DMS53 (cell line): Measurements from ENCODE around the gene BCL2.
"Not testable (repeated sequence)": the region's sequence is repeated elsewhere in the genome, so short reads cannot be mapped to it uniquely, and the experiment has no call there.

Source experiments
- DNase-seq: peaks from one replicate; lab custom pipeline; 2025; lab: John Stamatoyannopoulos, UW

Gene BCL2

DNA sequence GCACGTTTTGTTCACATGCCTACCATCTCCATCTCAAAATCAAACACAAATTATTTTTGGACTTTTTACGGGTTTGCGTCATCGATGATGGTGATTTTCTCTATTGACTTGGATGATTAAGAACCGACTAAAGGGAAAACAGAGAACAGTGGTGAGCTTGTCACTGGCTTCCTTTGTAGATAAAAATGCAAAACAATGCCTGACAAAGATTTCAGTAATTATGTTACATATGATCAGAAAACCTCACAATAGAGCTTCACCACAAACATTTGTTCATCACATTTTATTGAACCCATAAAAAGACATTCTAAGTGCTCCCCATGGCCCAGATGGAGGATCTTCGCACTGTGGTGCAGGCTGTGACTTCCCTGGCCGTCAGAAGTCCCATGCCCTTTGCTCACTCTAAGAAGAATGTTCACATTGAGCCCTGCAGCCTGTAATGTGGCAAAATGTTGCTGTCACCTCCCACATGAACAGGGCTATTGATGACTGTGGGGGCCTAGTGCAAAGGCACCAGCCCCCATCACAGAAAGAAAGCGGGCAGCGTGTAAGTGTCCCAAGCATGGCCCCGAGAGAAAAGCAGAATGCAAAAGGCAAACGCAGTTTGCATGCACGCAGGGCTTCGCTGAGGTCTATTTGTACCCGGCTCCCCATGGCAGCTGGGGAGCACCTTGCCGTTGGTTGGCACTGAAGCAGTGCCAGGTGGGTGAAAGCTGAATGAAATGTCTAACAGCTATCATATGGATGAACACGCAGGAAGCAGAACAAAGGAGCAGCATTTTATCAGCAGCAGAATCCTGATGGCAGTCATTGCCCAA lies 60.6 kb downstream of the BCL2 start:
- no peak for DNase-seq

DNA sequence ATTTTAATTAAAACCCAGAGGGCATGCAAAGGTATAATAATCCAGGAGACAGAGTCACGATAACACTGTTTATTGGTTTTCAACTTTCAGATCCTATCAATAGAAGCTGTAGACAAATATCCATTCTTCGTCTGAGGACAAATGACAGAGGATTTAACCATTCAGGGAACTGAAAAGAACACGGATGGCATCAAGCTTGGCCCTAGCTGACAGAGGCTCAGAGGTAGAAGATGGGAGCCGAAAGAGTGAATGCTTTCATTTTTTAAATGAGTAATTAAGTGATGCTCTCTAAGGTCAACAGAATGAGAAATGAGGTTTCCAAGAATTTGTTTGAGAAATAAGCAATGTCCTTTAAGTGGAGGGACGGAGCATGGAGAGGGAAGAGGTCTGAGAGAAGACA lies 62.1 kb downstream of the BCL2 start:
- DNase-seq: no peak

DNA sequence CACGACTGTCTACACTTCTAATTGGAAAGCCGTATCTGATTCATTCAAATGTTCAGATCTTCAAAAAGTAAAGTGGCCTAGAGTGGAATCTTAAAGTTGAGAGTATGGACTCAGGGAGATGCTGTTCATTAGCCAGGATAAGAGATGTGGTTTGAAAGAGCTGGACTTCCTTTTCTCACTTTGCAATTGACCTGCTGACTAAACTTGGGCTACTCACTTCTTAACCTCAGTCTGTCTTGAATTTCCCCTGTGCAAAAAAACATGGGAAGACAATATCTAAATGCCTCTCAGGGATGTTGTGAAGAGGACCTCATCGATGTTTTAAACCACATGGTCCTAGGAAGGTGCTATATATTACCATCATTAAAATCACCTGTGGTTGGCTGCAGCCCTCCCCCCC lies 64.1 kb downstream of the BCL2 start:
- DNase-seq: no peak

DNA sequence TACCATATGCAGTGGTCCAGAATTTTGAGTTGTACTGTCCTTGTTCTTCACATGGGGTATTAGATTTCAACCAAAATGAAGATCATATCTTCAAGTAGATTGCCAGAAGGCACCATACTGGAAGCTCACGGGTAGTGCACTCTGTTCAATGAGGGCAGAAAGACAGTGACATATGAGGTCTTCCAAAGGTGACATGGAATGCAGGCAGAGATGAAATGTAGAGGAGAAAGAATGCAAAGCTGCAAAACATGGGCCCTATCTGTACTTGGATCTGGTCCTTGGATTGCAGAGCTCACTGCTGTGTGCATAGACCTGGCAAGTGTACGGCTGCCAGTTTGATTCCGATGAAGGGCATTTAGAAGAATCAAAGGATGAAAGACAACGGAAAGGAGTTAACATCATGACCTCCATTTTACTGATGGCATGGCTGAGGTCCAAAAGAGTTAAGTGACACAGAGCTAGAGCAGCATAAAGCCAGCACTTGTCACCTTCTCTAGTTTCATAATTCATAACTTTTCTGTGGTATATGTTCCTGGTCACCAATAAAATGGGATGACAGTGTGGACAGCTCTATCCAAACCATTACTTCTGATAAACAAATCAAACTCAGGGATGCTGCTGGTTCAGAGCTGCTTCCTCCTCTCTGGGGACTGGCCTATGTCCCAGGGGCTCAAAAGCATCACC lies 64.7 kb downstream of the BCL2 start:
- DNase-seq: no peak

DNA sequence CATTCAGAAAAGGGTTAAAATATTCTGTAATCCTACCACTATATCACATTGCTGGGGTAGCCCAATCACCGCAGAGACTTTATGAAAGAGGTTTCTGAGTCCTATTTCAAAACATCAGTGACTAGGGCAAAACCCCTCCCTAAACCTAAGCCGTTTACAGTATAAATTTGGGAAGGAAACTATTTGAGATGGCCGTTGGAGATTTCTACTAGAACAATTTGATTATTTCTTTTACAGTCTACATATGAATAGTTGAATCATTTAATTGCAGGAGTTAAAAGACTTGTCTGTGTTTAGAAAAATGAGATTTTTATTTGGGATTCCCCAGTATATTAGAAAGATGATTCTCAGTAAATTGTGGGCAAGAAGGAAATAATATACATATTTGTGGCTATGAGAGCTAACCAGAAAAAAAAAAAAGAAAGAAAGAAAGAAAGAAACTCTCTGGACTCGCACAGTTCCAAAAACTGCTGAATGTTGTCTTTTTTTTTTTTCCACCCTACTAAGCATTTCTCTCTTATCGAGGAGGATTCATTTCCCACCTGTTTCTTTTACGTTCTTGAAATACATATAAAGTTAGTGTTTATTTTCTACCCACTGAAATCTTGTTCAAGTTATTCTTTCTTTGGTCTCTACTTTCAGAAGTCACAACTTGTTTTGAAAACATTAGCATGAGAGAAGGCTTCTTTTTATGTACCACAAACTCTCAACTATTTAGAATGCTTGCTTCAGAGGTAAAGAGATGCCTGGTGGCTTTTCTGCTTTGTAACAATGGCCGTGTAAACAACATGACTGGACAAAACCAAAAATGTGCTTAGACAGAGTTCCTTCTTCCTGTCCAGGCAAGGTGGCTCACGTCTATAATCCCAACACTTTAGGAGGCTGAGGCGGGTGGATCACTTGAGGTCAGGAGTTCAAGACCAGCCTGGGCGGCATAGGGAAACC lies 65.9 kb downstream of the BCL2 start:
- DNase-seq: peak; percentile 27

DNA sequence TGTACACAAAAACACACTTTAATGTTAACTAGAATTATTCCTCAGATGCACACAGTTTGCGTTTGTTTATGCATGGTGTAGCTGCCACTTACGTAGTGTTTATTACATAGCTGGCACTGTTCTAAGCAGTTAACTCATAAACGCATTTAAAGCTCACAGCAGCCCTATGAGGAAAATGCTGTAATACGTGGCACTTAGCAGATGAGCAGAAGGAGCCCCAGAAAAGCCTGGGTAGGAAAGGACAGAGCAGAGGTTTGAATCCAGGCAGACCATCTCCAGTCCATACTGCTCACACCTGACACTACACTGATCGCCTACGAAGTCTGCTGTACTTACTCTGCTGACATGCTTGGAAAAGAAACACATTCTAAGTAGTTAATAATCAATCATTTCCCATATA lies 66.6 kb downstream of the BCL2 start:
- DNase-seq: no peak

DNA sequence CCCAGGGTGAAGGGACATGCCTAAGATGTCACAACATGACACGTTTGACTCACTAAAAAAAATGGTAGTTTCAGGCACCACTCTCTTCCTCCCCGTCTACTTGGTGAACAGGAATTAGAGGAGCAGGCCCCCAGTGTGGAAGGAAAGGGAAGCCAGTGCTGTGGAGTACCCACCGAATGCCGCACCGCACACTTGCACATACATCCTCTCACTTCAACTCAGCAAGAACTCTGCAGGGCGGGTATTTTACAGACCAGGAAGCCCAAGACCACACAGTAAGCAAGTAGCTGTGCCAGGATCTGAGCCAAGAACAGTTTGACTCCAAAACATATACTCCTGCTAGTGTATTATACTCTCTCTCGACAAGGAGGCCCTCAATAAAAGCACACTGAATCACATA lies 69.8 kb downstream of the BCL2 start:
- DNase-seq: no peak

DNA sequence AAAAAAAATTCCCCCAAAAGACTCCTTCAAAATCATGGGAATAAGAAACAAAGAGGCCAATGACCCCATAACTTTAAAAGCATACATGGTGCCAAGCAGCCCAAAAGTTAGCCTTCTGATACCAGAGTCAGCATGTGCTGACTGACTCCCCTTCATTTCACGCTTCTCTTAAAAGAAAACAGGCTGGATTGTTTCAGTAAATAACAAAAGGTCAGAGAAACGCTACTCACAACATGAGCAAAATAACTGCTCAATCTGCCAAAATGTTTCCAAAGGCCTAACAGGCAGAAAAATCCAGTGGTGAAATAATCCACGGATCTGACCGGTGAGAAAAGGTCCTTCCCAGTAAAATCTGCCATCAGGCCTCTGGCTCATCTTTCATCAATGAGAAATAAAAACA lies 71.6 kb downstream of the BCL2 start:
- DNase-seq: no peak

DNA sequence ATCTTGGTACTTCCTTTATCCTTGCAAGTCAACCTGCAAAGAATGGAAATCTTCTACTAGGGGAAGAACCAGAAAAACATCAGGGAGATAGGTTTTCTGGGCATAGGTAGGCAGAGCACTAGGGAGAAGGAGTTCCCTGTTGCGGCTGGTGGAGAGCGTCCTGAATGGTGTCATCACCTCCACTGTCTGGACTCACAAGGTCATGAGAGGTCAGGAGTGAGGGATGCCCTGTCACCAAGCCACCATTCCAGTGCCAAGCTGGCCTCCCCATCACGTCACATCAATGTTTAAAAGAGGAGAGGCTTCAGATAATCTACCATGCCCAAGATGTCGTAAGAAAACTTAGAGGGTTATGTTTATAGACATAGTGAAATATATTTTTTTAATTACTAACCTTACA lies 72.1 kb downstream of the BCL2 start:
- no peak for DNase-seq

DNA sequence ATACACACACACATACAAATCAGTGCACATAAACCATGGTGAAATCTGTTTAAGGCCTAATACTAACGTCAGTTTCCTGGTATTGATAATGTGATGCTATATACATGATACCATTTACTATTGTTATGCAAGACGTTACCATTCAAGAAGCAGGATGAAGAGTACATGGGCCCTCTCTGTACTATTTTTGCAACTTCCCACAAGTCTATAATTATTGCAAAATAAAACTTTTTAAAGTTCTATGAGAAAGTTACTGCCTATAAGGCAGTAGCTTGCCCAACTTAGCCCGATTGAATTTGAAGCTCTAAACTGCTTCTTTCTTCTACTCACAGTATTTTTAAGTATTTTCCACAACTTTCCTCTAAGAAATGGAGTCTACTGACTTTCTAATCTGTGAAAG lies 74.0 kb downstream of the BCL2 start:
- no peak for DNase-seq

DNA sequence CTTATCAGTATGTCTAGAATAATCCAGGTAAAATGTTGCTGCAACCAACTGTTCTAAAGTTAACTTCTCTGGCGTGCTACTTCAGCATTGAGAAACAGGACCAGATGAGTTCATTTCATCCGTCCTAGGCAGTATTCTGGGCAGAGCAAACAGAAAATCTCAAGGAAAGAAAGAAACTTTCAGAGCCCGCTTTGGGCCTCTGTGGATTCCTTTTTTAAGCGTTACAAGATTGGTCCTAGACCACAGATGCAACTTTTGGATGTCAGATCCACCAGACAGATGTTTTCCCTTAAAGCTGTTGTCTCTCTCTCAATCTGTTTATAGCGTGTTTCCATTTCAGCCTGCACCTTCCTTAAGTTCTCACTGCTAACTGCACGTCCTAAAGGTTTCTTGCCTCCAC lies 75.0 kb downstream of the BCL2 start:
- DNase-seq: no peak

DNA sequence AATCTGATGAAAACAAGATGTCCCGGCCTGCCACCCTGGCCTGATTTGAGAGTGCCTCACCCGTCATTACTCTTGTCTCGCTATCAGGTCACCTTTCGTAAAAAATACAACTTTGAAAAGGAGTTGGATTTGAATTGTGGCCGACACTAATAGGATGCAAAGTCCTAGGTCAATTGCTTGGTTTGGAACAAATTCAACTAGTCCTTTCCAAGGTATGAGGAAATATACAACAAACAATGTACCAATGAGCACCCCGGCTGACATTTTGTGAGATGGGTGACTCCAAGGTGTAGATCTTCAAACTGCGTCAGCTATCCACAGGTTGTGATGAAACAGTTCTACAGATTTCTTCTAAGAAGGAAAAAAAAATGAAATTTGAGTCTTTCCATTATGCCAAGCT lies 77.8 kb downstream of the BCL2 start:
- DNase-seq: no peak

DNA sequence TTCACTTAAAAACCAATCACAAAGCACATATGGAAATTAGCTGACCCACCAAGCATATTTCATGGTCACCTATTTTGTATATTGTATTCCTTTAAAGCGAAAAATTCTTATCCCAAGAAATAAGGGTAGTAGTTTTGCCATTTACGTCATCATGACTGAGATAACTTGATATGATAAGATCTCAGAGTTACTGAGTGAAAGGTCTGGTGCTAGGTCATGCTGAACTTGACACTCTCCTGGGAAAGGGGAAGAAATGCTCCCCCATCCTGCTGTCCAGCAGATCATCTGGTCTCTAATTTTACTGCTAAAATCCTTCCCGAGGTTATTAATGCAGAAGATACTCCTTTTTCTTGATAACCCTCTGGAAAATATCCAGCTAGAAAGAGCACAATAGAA lies 78.3 kb downstream of the BCL2 start:
- no peak for DNase-seq

DNA sequence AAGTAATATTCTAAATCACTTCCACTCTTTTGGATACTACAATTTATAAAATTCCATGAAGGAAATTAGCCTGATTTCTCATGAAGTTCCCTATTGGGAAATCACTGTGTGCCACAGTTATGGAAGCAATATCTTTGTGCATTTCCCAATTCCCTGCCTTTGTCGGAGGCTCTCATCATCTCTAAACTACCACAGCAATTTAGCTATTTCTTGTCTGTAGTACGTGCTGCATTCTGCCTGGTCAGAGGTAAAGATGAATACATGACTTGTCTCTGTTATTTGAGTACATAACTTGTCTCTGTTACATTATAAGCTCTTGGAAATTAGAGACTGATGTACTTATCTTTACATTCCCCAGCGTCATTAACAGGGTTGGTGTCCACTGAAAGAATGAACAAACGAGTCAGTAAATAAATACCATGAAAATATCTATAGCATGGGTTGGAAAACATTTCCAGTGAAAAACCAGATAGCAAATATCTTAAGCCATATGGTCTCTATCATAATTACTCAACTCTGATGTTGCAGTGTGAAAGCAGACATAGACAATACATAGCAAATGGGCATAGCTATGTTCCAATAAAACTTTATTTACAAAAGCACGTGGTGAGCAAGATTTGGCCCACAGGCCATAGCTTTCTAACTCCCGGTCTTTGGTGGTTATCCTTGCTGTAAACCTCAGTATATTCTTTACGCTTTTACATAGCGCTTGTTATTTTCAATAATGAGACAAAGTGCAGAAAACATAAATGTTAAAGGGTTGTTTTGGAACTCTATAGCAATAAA lies 78.8 kb downstream of the BCL2 start:
- DNase-seq: no peak

DNA sequence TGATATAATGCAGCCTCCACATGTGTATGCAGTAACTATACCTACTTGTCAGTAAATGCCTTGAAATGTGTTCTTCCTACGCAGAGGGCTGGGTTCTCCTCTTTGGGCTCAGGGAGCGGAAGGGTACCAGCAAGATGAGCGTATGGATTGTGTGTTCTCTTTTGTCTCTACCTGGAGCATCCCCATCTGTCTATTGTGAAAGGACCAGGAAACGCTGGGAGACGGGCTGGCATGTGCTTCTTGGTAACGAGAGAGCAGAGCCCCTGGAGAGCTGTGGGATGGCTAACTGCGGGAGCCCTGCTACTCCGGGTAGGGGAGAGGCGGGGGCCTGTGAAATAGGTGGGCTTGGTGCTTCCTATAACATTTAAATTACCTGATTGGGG lies 80.9 kb downstream of the BCL2 start:
- DNase-seq: no peak

DNA sequence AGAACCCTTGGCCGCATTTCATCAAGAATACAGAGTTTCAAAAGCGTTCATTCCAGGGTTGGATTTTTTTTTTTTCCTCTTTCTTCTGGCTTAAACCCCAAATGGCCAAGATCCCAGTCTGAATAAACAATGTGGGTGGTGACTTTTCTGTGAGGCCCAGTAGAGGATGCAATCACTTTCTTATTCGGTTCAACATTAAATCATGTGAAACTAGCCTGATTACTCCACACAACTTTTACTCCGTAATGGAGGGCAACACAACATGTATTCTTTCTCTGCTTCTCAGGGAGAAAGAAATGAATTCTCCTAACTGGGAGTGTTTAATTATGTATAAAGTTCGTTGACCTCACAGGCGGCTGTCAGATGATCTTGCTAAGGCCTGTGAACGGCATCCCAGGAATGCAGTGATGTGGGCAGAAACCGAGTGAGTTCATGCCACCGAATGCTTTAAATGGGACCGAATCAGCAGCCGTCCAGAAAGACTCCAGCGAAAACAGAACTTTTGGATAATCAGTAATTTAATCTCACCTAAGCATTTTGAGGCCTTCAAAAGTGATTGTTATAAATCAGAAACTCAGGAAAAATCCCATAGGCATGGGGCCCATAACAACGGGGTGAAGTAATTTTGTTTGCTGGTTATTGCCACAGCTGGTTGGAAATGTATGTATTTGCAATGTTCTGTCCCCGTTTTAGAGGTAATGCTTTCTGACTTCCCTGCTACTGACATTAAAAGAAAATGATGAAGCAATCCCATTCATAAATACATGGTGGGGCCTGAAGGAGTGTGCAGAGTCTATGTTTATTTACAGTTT lies 81.5 kb downstream of the BCL2 start:
- DNase-seq: no peak

DNA sequence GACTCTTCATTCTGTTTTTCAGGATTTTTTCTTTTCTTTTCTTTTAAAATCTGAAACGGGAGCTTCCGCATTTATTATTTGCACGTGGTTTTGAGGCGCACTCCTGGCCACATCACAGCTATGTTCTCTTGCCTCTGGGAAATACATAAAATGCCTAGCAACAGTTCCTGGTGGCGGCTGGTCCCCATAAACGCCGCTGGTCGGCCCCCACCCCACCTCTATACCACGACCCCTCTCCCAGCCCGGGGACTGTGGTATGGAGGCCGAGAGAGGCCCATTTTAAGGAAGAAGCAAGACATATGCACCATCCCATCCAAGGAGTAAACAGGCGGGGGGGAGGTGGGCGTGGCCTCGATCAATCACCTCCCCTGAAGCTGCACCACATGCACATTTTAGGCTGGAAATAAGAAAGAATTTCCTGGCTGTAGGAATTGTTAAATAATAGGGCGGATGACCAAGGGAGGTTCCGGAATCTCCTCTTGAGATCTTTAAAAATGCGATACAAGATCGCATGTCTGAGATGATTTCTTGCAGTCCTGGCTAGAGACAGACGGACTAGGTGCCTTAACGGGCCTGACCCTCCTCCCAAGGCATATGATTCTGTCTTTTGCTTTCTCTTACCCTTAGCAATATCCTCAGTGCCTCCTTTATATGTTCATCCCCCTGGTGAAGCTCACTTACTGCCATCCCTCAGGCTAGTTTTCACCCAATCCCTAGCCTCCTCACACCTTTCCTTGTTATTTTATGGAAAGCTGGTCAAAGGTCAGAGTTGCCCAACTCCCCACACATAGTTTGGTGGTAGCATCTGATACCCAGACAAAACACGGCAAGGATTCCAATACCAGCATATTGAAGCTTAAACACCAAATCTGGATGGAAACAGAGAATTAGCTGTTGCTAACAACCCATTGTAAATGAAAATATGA lies 82.4 kb downstream of the BCL2 start:
- DNase-seq: no peak

DNA sequence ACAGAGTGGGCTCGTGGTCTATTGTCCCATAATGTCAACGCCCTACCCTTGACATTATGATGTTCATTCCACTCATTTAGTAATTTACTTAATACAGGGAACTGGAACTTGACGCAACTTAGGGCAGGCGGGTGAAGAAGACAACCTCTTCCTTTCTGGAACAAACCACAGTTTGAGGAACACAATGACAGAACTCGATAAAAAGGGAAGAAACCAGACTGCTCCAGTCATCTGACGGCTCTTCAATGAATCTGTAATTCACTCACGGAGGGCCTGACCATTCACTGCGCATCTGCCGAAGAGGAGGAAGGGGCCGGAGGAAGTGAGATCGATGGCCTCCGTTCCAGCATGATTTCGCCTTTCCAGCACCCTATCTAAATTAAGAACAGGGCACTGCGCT lies 83.2 kb downstream of the BCL2 start:
- no peak for DNase-seq

DNA sequence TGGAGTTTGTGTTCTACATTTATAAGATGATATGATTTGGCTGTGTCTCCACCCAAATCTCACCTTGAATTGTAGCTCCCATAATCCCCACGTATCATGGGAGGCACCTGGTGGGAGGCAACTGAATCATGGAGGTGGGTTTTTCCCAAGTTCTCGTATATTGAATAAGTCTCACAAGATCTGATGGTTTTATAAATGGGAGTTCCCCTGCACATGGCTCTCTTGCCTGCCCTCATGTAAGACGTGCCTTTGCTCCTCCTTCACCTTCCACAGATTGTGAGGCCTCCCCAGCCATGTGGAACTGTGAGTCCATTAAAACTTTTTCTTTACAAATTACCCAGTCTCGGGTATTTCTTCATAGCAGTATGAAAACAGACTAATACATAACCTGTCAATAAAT lies 83.6 kb downstream of the BCL2 start:
- DNase-seq: not testable (repeated sequence)

DNA sequence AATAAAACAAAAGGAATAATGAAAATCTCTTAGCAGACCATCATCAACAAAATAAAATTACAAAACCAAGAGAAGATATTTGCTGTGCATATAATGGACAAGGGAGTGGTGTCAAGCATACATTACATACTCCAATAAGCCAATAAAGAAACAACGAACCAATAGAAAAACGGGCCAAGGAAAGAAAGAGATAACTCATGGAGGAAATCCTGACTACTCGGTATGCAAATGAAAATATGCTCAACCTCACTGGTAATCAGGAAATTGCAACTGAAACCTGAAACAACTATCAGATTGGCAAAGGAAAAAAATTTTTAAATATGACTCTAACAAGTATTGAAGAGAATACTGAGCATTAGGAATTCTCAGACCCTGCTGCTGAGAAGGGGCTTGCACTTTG lies 84.7 kb downstream of the BCL2 start:
- DNase-seq: no peak
